Measurements from ENCODE around the gene GLRA3.

GLRA3 gene

DNA sequence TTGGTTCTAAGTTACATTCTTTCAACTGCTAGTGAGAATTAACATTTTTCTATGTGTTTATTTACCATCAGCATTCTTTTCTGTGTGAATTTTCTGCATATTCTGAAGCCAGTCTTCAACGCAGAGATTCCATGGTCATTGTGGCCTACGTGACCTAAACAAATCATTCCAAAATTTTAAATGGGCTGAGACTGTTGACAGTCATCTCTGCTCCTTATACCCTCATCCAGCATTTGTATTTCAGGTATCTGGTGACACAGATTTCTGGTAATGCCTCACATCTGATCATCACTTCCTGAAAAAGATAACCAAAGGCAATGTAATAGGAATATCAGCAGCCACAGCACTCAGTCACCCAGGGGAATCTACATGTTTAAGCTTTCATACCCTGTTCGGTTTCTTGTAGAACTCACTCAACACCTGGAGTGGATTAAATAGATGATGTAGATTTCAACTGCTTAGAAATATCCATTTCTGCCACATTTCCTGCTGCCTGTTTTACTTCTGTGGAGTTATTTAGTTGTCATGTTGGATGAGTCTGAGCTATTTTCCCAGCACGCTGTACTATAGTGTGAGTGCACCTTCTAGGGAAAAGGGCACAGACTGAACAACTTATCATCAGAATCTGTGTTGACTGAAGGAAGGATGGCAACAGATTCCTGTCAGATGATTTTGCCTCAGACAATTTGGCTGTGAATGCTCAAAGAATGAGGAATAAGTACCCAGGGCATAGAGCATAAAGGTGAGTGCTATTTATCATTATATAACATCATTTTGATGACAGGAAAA, 233.7 kb downstream of the GLRA3 start:
- no peak for TF ChIP-seq FOXP2 (optimal IDR thresholded peaks at IDR 0.05; ENCODE audit: borderline replicate concordance, extremely low read depth, extremely low read length, insufficient read depth)
- TF ChIP-seq, protein P1, sequence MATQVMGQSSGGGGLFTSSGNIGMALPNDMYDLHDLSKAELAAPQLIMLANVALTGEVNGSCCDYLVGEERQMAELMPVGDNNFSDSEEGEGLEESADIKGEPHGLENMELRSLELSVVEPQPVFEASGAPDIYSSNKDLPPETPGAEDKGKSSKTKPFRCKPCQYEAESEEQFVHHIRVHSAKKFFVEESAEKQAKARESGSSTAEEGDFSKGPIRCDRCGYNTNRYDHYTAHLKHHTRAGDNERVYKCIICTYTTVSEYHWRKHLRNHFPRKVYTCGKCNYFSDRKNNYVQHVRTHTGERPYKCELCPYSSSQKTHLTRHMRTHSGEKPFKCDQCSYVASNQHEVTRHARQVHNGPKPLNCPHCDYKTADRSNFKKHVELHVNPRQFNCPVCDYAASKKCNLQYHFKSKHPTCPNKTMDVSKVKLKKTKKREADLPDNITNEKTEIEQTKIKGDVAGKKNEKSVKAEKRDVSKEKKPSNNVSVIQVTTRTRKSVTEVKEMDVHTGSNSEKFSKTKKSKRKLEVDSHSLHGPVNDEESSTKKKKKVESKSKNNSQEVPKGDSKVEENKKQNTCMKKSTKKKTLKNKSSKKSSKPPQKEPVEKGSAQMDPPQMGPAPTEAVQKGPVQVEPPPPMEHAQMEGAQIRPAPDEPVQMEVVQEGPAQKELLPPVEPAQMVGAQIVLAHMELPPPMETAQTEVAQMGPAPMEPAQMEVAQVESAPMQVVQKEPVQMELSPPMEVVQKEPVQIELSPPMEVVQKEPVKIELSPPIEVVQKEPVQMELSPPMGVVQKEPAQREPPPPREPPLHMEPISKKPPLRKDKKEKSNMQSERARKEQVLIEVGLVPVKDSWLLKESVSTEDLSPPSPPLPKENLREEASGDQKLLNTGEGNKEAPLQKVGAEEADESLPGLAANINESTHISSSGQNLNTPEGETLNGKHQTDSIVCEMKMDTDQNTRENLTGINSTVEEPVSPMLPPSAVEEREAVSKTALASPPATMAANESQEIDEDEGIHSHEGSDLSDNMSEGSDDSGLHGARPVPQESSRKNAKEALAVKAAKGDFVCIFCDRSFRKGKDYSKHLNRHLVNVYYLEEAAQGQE (IDR thresholded peaks at IDR 0.05; ENCODE audit: insufficient read depth in 1 of 2, low read depth in 2 of 2, low read length in 2 of 2) = no peak
- no peak for TF ChIP-seq SIN3A (IDR thresholded peaks at IDR 0.05; ENCODE audit: borderline replicate concordance, insufficient read depth, low read length)
- no peak for TF ChIP-seq TAF1 (IDR thresholded peaks at IDR 0.05; ENCODE audit: borderline replicate concordance, insufficient read depth, low read length)
- no peak for TF ChIP-seq POLR2AphosphoS5 (IDR thresholded peaks at IDR 0.05; ENCODE audit: low read depth, low read length)

DNA sequence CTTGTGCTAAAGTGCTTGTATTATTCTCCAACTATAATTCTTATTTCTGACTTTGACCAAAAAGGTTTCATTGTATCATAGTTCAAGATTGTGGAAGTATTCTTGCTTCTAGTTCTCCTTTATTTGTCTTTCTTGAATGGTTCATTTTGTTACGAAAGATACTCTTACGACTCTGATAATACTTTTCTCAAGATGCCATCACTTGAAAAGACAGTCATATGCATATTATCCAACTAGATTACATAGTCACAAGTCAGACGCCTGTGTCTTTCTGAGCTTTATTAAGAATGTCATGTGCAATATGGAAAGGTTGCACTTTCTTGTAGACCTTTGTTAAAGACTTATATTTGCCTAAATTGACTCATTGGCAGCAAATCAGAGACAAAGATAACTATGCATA, 235.3 kb downstream of the GLRA3 start:
- TF ChIP-seq, protein P1 (IDR thresholded peaks at IDR 0.05; ENCODE audit: insufficient read depth in 1 of 2, low read depth in 2 of 2, low read length in 2 of 2) = no peak
- no peak for TF ChIP-seq POLR2AphosphoS5 (IDR thresholded peaks at IDR 0.05; ENCODE audit: low read depth, low read length)
- no peak for TF ChIP-seq SIN3A (IDR thresholded peaks at IDR 0.05; ENCODE audit: borderline replicate concordance, insufficient read depth, low read length)
- TF ChIP-seq FOXP2 (optimal IDR thresholded peaks at IDR 0.05; ENCODE audit: borderline replicate concordance, extremely low read depth, extremely low read length, insufficient read depth) = no peak
- no peak for TF ChIP-seq TAF1 (IDR thresholded peaks at IDR 0.05; ENCODE audit: borderline replicate concordance, insufficient read depth, low read length)

DNA sequence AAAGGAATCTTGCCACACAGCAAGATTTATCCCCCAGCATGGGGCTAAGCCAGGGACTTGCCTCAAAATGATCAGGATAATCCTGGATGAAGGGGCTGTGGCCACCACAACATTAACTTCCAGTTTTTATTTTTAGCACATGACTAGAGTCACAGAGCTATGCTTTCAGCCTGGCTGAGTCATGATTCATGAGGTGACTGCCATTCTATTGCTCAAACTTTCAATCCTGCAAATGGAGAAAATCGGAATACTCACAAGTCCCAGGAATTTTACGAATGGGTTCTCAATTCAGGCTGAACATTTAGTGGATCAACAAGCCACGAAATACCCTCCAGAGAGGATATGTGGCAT, 236.1 kb downstream of the GLRA3 start:
- no peak for TF ChIP-seq FOXP2 (optimal IDR thresholded peaks at IDR 0.05; ENCODE audit: borderline replicate concordance, extremely low read depth, extremely low read length, insufficient read depth)
- no peak for TF ChIP-seq TAF1 (IDR thresholded peaks at IDR 0.05; ENCODE audit: borderline replicate concordance, insufficient read depth, low read length)
- TF ChIP-seq SIN3A (IDR thresholded peaks at IDR 0.05; ENCODE audit: borderline replicate concordance, insufficient read depth, low read length) = no peak

DNA sequence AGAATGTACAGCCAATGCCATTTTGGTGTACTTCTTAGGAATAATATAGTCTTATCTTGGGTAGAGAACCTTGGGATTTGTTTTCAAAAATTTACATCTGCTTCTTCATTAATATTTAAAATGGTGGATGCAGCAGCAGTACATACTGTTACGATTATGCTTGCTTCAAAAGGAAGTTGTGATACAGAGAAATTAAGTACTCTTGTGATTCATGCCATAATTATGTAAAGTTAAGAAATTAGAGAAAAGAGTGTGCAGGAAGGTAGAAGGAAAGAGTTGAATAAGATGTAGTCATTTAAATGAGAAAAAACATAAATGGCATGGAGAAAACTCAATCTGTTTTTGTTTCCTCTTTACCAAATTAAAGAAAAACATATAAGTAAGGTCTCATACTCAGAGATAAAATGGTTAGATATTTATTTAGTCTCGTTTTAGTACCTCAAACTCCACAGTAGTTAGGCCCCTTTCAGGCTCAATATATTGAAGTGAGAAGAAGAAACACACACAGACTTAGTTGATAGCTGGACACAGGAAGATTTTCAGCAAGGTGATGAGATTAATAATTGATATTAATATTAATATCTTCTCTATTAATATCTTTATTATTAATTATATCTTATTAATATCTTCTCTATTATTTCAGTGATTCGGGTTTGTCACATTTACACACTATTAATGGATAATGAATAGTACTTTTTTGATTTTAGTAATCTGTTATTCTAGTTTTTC, 236.6 kb downstream of the GLRA3 start:
- TF ChIP-seq FOXP2 (optimal IDR thresholded peaks at IDR 0.05; ENCODE audit: borderline replicate concordance, extremely low read depth, extremely low read length, insufficient read depth) (no peak), POLR2AphosphoS5 (IDR thresholded peaks at IDR 0.05; ENCODE audit: low read depth, low read length) (no peak), SIN3A (IDR thresholded peaks at IDR 0.05; ENCODE audit: borderline replicate concordance, insufficient read depth, low read length) (no peak)
- TF ChIP-seq, protein P1 (IDR thresholded peaks at IDR 0.05; ENCODE audit: insufficient read depth in 1 of 2, low read depth in 2 of 2, low read length in 2 of 2) = no peak

DNA sequence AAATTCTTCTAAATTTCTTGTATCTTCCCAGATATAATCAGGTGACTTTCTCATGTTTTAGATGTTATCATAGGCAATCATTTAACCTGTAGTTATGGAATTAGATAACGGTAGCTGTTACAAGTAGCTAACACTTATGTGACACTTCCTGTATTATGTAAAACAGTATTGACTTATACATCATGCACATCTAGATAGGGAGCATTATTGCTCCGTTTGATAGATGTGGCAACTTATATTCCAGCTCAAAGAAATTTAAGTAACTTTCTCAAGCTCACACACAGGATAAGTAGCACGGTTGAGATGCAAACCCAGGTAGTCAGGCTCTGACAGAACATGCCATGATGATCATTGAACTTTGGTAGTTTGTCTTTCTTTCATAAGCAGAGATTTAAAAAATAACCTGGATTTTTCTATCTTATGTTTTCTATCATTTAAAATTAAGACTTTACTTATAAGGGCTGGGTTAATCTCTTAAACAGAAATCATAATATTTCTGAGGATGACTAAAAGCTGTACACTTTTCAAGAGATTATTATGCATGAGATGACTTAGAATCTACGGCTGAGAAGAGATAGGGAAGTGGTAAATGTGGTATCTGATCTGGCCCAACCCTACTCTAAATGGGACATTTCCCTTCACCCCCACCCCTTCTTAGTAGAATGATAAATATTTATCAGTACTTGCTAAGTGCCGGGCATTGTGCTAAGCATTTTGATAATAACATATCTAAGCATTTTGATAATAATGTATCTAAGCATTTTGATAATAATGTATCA, 237.6 kb downstream of the GLRA3 start:
- TF ChIP-seq POLR2AphosphoS5 (IDR thresholded peaks at IDR 0.05; ENCODE audit: low read depth, low read length) (no peak), TAF1 (IDR thresholded peaks at IDR 0.05; ENCODE audit: borderline replicate concordance, insufficient read depth, low read length) (no peak), SIN3A (IDR thresholded peaks at IDR 0.05; ENCODE audit: borderline replicate concordance, insufficient read depth, low read length) (no peak)
- TF ChIP-seq, protein P1 (IDR thresholded peaks at IDR 0.05; ENCODE audit: insufficient read depth in 1 of 2, low read depth in 2 of 2, low read length in 2 of 2) = no peak

Measured in PFSK-1 (cell line).